Caco-2 (cell line): ENCODE data around the gene LRRC4. TPM values are rescaled to one million over a fixed set of nuclear protein-coding genes. Genes with fewer than 3 reads are reported as not detected.

Experiments
- BruUV-seq: library from RNA; stranded (reverse); fragments of 400-500 nt; replicated peaks from 2 replicates; lab custom pipeline; 2021; lab: Mats Ljungman, UMichigan
- CTCF ChIA-PET: fragments of 300-600 bp; sonication (Branson Sonifier 250); formaldehyde crosslinking; loops from one replicate; lab custom pipeline; 2022; ENCODE audit warnings: antibody characterized with exemption; lab: Charles Lee
- POLR2A ChIA-PET: fragments of 300-600 bp; sonication (Branson Sonifier 250); formaldehyde crosslinking; loops from one replicate; lab custom pipeline; 2022; ENCODE audit warnings: antibody characterized with exemption; lab: Charles Lee
- DNase-seq, 2 experiments: peaks; one replicate each; pipeline versions ENCODE4 v3.0.0 to v3.0.0-alpha.2; 2020 to 2022
- H3K27me3 ChIP-seq: replicated peaks from 2 replicates; pipeline ENCODE4 v1.6.0; 2011; ENCODE audit warnings: low read length; ENCODE audit not compliant: control insufficient read depth, insufficient read depth
- H3K36me3 ChIP-seq: 2 replicates; pipeline ENCODE4 v1.5.1; 2011; ENCODE audit warnings: low read length; ENCODE audit not compliant: control insufficient read depth, insufficient read depth
- H3K4me1 ChIP-seq: fragments of 250-450 bp; sonication (Bioruptor Pico); 2 replicates; pipeline ENCODE4 v1.5.1; 2020; ENCODE audit warnings: mild to moderate bottlenecking
- H3K4me3 ChIP-seq: 2 replicates; pipeline ENCODE4 v1.5.1; 2011; ENCODE audit warnings: low read depth, mild to moderate bottlenecking, control low read depth, low read length
- H3K9me3 ChIP-seq: fragments of 250-450 bp; sonication (Bioruptor Pico); 2 replicates; pipeline ENCODE4 v1.5.1; 2020; ENCODE audit warnings: mild to moderate bottlenecking, moderate library complexity
- H3K27ac Mint-ChIP-seq: one replicate; pipeline ENCODE4 v1.8.0; 2022; ENCODE audit warnings: mixed read lengths; ENCODE audit not compliant: unreplicated experiment
- H3K27me3 Mint-ChIP-seq: one replicate; pipeline ENCODE4 v1.8.0; 2022; ENCODE audit warnings: mixed read lengths; ENCODE audit not compliant: insufficient read depth, unreplicated experiment
- H3K36me3 Mint-ChIP-seq: one replicate; pipeline ENCODE4 v1.8.0; 2022; ENCODE audit warnings: mild to moderate bottlenecking, mixed read lengths; ENCODE audit not compliant: insufficient read depth, unreplicated experiment
- H3K4me1 Mint-ChIP-seq: one replicate; pipeline ENCODE4 v1.8.0; 2022; ENCODE audit warnings: low read depth, mixed read lengths; ENCODE audit not compliant: unreplicated experiment
- H3K4me3 Mint-ChIP-seq: one replicate; pipeline ENCODE4 v1.8.0; 2022; ENCODE audit warnings: mild to moderate bottlenecking, moderate library complexity, mixed read lengths; ENCODE audit not compliant: unreplicated experiment
- H3K9me3 Mint-ChIP-seq: one replicate; pipeline ENCODE4 v1.8.0; 2022; ENCODE audit warnings: mixed read lengths; ENCODE audit not compliant: unreplicated experiment
- CTCF ChIP-seq, 2 experiments: fragments of 200-600 bp in 1 of 2; IDR thresholded peaks; 1 replicate in 1 of 2; 2 replicates in 1 of 2; pipeline versions ENCODE4 v1.5.1 to v1.8.0; 2011 to 2022; ENCODE audit warnings: antibody characterized with exemption in 1 of 2, control low read depth in 1 of 2, inconsistent platforms in 1 of 2, low read depth in 1 of 2, low read length in 1 of 2, mild to moderate bottlenecking in 1 of 2, moderate library complexity in 1 of 2; ENCODE audit not compliant: insufficient read depth in 1 of 2, severe bottlenecking in 1 of 2, unreplicated experiment in 1 of 2
- intact Hi-C: fragments of 100-400 bp; cut with micrococcal nuclease; formaldehyde crosslinking; loops from one replicate; pipeline ENCODE4 v1.10.0; 2022; ENCODE audit not compliant: unreplicated experiment
- total RNA-seq: library from RNA; stranded (reverse); gene quantifications from 2 replicates; pipeline ENCODE4 v1.2.3, GENCODE V29; 2022

Gene LRRC4
- total RNA-seq, 1 experiment from 2014 or later, result not detected

GRCh38 chr7:128036226-128036940 lies 5.1 kb upstream of the LRRC4 start:
- DNase-seq, result no peak

GRCh38 chr7:128035712-128036111 lies 4.5 kb upstream of the LRRC4 start:
- CTCF ChIA-PET, result interaction anchor here (1.0 to 1.4 kb wide), 2 partner anchors 173 to 174 kb away, joined by 5 to 12 read pairs; no protein-coding TSS in a partner anchor

More at GRCh38 chr7:128036226-128036940, 5.1 kb upstream of the LRRC4 start:
- Mint-ChIP-seq H3K4me3 (no peak overlapping the region), H3K36me3 (peaks cover 17% of the 10 kb centered on the region), H3K9me3 (no peaks in the 10 kb centered on the region), H3K27me3 (no peaks in the 10 kb centered on the region), H3K27ac (no peak overlapping the region), H3K4me1 (peaks cover 11% of the 10 kb centered on the region)
- ChIA-PET CTCF (interaction anchor here (1.0 to 1.4 kb wide), 2 partner anchors 172 to 173 kb away, joined by 5 to 12 read pairs; no protein-coding TSS in a partner anchor), POLR2A (no interaction called here)
- Histone ChIP-seq H3K9me3 (no peaks in the 10 kb centered on the region), H3K27me3 (no peaks in the 10 kb centered on the region), H3K4me1 (no peaks in the 10 kb centered on the region), H3K36me3 (no peaks in the 10 kb centered on the region; the same call in 1 of the 2 replicates), H3K4me3 (no peak overlapping the region)
- no TSS peak for BruUV-seq
- intact Hi-C loops, result loop anchor here (5.0 kb wide), 1 partner anchor 101 kb away; no protein-coding TSS in a partner anchor
- TF ChIP-seq CTCF (IDR thresholded peaks at IDR 0.05; ENCODE audit: insufficient read depth in 1 of 2, low read depth in 1 of 2, low read length in 1 of 2, severe bottlenecking in 1 of 2, unreplicated experiment in 1 of 2), result no peak

More at GRCh38 chr7:128035712-128036111, 4.5 kb upstream of the LRRC4 start:
- no peak overlapping the region for H3K4me3 Mint-ChIP-seq
- H3K27ac Mint-ChIP-seq, result no peak overlapping the region
- DNase-seq, result peak in 1 of 2 experiments; percentile 48
- TF ChIP-seq CTCF (IDR thresholded peaks at IDR 0.05; ENCODE audit: insufficient read depth in 1 of 2, low read depth in 1 of 2, low read length in 1 of 2, severe bottlenecking in 1 of 2, unreplicated experiment in 1 of 2), result peak; percentile 34 to 57
- no peaks in the 10 kb centered on the region for H3K9me3 ChIP-seq
- H3K4me1 Mint-ChIP-seq, result peaks cover 11% of the 10 kb centered on the region
- H3K27me3 Mint-ChIP-seq, result no peaks in the 10 kb centered on the region
- no peaks in the 10 kb centered on the region for H3K4me1 ChIP-seq
- no peaks in the 10 kb centered on the region for H3K9me3 Mint-ChIP-seq
- peaks cover 16% of the 10 kb centered on the region for H3K36me3 Mint-ChIP-seq
- no peaks in the 10 kb centered on the region; the same call in 1 of the 2 replicates for H3K36me3 ChIP-seq
- no peak overlapping the region for H3K4me3 ChIP-seq
- BruUV-seq, result no TSS peak
- intact Hi-C loops, result loop anchor here (1.0 to 5.0 kb wide), 2 partner anchors 102 to 174 kb away; no protein-coding TSS in a partner anchor
- POLR2A ChIA-PET, result no interaction called here
- no peaks in the 10 kb centered on the region for H3K27me3 ChIP-seq
